ENCODE results near the gene PRKG1. TPM values are rescaled to one million over a fixed set of nuclear protein-coding genes. Genes with fewer than 3 reads are reported as not detected.

Gene PRKG1
- total and polyA plus RNA-seq, 2 of the 8 experiments (the other 6 are each of a cell fraction or from before 2014, with no cell fraction given): 4.2 to 15.2 TPM

DNA sequence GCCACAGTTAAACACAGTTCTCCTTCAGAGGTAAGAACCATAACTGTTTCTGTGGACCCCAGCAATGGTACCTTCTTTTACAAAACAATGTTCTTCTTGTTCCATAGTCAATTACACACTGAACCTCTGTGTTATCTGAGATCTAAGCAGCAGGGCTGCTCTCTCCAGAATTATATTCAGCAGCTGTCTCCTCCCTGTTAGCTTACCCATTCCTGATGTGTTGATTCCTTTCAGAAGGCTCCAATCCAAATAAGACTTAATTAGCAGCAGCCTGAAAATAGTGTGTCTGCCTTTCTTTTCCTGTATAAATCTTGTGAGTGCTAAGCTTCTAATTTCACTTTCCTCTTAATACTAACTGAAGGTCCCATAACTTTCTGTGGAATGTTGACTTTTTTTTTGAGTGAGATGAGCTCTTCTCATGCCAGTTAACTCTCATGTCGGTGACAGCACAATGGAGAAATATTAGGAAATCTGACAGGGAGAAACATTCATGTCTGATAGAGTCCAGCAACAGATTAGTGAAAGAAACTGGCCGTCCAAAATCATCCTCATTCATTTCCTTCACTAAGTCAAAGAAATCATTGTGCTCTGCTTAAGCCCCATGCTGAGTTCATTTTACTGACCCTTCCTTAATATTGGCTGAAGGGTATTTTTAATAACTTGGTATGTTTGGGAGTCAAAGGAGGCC, 226.5 kb downstream of the PRKG1 start:
- no peak overlapping the region for H2BK120ac ChIP-seq (replicated peaks; ENCODE audit: low read depth, low read length)
- 91% methylated on average over 2 of the region's 2 CpGs; no CpG with 5 or more reads in 1 of the 2 experiments for WGBS, 2 experiments (ENCODE audit: extremely low coverage in 1 of 2, insufficient coverage in 1 of 2, insufficient read length in 1 of 2, insufficient replicate concordance in 2 of 2, low coverage in 1 of 2, low lambda C conversion rate in 2 of 2, missing lambda C conversion rate in 1 of 2)
- H3K56ac ChIP-seq (replicated peaks; ENCODE audit: insufficient read length, low read depth, low read length): no peak overlapping the region
- H2BK20ac ChIP-seq (ENCODE audit: low read length): no peak overlapping the region
- no peaks in the 10 kb centered on the region for H3K23me2 ChIP-seq (ENCODE audit: low read depth, low read length)
- H3K4me1 ChIP-seq (replicated peaks in 1 of 4; ENCODE audit: control insufficient read depth in 3 of 4, insufficient read depth in 4 of 4, low read length in 3 of 4): peaks cover 0 to 2% (median under 1%) of the 10 kb centered on the region in 4 experiments; a peak in 3 of 7 replicates
- no peaks in the 10 kb centered on the region for H3K79me1 ChIP-seq (ENCODE audit: low read depth, low read length)
- H3K4me2 ChIP-seq (ENCODE audit: insufficient read depth in 1 of 2, low read depth in 2 of 2, low read length in 2 of 2): no peak overlapping the region
- H3K9ac ChIP-seq (replicated peaks in 1 of 4; ENCODE audit: extremely low read depth in 1 of 4, low read depth in 3 of 4, low read length in 3 of 4): no peak overlapping the region
- no peaks in the 10 kb centered on the region for H3K36me3 ChIP-seq (ENCODE audit: control insufficient read depth in 2 of 4, insufficient read depth in 4 of 4, low read length in 3 of 4)
- no peak overlapping the region for H3K14ac ChIP-seq (ENCODE audit: insufficient read length)
- no peaks in the 10 kb centered on the region for H3K9me3 ChIP-seq (ENCODE audit: insufficient read depth in 2 of 2, low read depth in 1 of 2, low read length in 1 of 2)
- H2AFZ ChIP-seq (ENCODE audit: low read length): no peak overlapping the region
- H3K4ac ChIP-seq (replicated peaks; ENCODE audit: insufficient read length, low read depth, low read length): no peak overlapping the region
- no peaks in the 10 kb centered on the region for H3K79me2 ChIP-seq (ENCODE audit: control insufficient read depth in 1 of 2, insufficient read depth in 2 of 2, low read length in 2 of 2)
- ChIA-PET CTCF (ENCODE audit: partially characterized antibody) (no interaction called here), POLR2A (ENCODE audit: partially characterized antibody) (interaction anchor here (1.2 kb wide), 1 partner anchor 12 kb away, joined by 3 read pairs; no protein-coding TSS in a partner anchor)
- no peak overlapping the region for H2BK5ac ChIP-seq (ENCODE audit: low read depth, low read length)
- no peak overlapping the region for H3K27ac ChIP-seq (ENCODE audit: low read depth, low read length)
- no peaks in the 10 kb centered on the region for H3K27me3 ChIP-seq (replicated peaks in 1 of 4; ENCODE audit: control insufficient read depth in 3 of 4, extremely low read depth in 1 of 4, insufficient read depth in 3 of 4, low read length in 3 of 4)
- no peaks in the 10 kb centered on the region for H4K20me1 ChIP-seq (replicated peaks in 1 of 2; ENCODE audit: control insufficient read depth in 1 of 2, insufficient read depth in 2 of 2, low read length in 2 of 2)
- H4K5ac ChIP-seq (ENCODE audit: insufficient read length, low read depth, low read length): no peak overlapping the region
- no peak overlapping the region for H4K8ac ChIP-seq (ENCODE audit: extremely low read depth, insufficient read depth, low read length)
- no peak overlapping the region for H2BK15ac ChIP-seq (ENCODE audit: low read length)
- no peak overlapping the region for H3K18ac ChIP-seq (ENCODE audit: extremely low read depth, low read length)
- DNase-seq (ENCODE audit: low read depth in 1 of 2, low spot score in 2 of 2) (no peak), FAIRE-seq (no peak)
- TF ChIP-seq CBX8 (IDR thresholded peaks at IDR 0.05; ENCODE audit: borderline replicate concordance, low read depth, low read length) (no peak), CREB1 (IDR thresholded peaks at IDR 0.05) (no peak), CHD1 (IDR thresholded peaks at IDR 0.05; ENCODE audit: low read depth, low read length) (no peak), BACH1 (IDR thresholded peaks at IDR 0.05; ENCODE audit: low read length) (no peak), FOSL1 (IDR thresholded peaks at IDR 0.05; ENCODE audit: insufficient read depth, low read depth, low read length) (no peak), POLR2AphosphoS5 (IDR thresholded peaks at IDR 0.05; ENCODE audit: low read depth, low read length) (no peak), SP1 (IDR thresholded peaks at IDR 0.05; ENCODE audit: low read depth, low read length) (no peak), JUND (IDR thresholded peaks at IDR 0.05; ENCODE audit: low read length) (no peak), HDAC2 (IDR thresholded peaks at IDR 0.05; ENCODE audit: borderline replicate concordance in 1 of 2, low read depth in 2 of 2, low read length in 2 of 2) (no peak), SIRT6 (IDR thresholded peaks at IDR 0.05; ENCODE audit: low read length) (no peak), TBP (IDR thresholded peaks at IDR 0.05; ENCODE audit: low read depth, low read length) (no peak), EGR1 (IDR thresholded peaks at IDR 0.05; ENCODE audit: borderline replicate concordance, low read depth, low read length) (no peak)
- TF ChIP-seq, protein P1, sequence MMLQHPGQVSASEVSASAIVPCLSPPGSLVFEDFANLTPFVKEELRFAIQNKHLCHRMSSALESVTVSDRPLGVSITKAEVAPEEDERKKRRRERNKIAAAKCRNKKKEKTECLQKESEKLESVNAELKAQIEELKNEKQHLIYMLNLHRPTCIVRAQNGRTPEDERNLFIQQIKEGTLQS (IDR thresholded peaks at IDR 0.05; ENCODE audit: insufficient read depth, low read depth, low read length): no peak
- no peak overlapping the region for H3K4me3 ChIP-seq (ENCODE audit: extremely low read depth in 1 of 4, insufficient read depth in 2 of 4, low read depth in 3 of 4, low read length in 4 of 4)
- no peak overlapping the region for H3K23ac ChIP-seq (ENCODE audit: insufficient read length)
- H4K91ac ChIP-seq (replicated peaks; ENCODE audit: insufficient read length, low read length): no peak overlapping the region
- no peak overlapping the region for H2AK5ac ChIP-seq (ENCODE audit: low read depth, low read length)
- H2BK12ac ChIP-seq (ENCODE audit: low read depth, low read length): no peak overlapping the region

Measured in H1 (cell line).